Amniotic stem cell (primary cell): ENCODE results near the gene TRAM2.
A peak's percentile ranks its signal among the peaks of the same experiment; 100 is the strongest.

Source experiments
- DNase-seq: peaks from one replicate; lab custom pipeline; 2025; lab: John Stamatoyannopoulos, UW

TRAM2 gene

GRCh38 chr6:52566853-52567279 lies 10.0 kb downstream of the TRAM2 start:
- DNase-seq = peak; percentile 65

DNA sequence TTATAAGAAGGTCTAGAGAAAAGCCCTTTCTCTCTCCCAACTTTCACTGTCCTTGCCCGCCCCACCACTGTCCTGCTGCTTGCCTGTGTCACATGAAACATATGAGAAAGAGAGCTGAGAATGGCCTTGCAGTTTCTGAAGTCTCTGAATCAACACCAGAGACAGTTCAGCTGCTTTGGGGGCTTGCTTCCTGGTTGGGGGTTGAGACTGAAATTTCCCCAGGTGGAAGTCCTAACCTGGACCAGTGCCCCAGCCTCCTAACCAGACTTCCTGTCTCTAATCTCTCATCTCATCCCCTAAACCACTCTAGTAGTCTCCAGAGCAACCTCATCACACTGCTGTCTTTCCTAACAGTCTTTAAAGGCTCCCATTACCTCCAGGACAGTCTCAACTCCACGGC lies 10.7 kb downstream of the TRAM2 start:
- no peak for DNase-seq

DNA sequence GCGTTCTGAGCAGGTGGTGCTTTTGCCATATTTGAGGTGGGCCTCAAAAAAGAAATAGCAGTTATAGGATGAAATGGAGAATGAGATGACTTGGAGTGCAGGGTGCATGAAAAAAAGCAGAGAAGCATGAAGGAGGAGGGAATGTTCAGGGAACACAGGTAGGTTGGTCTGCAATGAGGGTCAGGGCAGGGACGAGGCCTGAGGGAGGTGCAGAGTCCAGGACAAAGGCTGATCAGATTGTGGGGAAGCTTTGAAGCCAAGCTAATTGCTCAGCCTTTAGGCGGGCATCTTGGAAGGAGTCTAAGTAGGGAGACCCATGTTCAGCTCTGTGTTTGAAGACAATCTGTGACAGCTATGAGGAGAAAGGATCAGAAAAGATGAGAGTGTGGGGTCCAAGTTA lies 12.0 kb downstream of the TRAM2 start:
- DNase-seq = no peak

GRCh38 chr6:52562911-52563310 lies 13.9 kb downstream of the TRAM2 start:
- no peak for DNase-seq

- no peak for DNase-seq
These were observed 16.4 kb downstream of the TRAM2 start for GRCh38 chr6:52560462-52560861.

DNA sequence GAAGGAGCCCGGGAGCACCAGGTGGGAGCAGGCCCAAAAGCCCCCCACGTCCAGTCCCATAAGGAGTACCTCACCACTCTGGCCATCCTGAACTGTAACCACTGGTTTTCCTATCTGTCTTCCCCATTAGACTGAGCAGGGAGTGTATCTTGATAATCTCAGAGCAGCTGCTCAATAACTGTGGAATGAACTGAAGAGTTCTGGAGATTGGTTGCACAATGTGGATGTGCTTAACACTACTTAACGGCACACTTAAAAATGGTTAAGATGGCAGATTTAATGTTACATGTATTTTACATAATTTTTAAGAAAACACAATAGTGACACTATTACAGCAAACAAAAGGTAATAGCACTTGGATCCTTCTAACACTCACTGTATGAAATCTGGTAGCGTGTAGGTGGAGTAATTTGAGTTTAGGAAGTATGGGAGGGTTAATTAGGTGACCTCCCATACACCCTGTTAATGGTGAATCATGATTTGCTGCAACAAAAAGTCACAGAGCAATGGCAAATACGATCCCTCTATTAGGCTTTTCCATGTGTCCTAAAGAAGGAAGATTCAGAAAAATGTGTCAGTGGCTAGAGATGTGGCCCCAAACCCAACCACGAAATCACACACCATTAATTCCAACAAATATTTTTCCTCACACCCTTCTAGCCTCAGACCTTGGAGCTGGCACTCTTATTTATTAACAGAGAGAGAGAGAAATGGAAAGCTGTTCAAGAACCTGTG lies 18.4 kb downstream of the TRAM2 start:
- DNase-seq = no peak

DNA sequence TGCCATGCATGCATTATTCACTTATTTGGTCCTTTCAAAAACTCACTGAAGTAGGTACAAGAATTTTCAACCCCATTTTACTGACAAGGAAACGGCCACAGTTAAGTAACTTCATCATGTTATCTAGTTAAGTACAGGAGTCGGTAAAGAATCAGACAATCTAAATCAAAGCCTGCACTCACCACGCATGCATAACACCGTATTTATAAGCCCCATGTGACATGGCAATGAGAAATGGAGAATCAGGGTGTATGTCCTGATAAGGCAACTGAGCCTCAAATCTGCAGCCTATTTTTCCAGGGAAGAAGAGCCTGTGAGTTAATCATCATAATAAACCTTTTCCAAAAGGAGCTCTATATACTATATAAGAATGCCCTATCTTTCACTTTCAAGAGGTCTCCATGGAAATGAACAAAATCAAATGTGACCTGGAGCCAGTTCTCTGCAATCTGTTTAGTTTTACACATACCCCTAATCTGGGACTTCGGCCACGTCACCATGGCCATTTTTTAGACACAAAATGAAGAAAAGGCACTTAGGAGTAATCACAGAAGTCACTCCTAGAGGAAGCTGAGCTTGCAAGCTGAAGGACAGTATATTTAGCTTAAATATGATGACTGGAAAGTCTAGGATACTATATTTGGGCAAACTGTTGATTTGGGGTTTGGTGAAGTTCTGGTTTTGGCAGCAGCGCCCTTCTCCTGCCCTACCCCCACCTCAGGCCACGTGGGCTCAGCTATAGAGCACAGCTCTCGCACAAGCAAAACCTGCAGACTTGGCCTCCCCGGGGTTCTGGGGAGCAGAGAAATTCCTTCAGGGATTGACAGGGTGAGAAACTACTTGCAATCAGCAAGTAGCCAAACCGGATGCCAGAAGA lies 19.2 kb downstream of the TRAM2 start:
- DNase-seq = no peak

- no peak for DNase-seq
These were observed 21.2 kb downstream of the TRAM2 start for GRCh38 chr6:52555518-52556233.

- DNase-seq = no peak
These were observed 22.1 kb downstream of the TRAM2 start for GRCh38 chr6:52554684-52555280.

- DNase-seq = no peak
These were observed 23.1 kb downstream of the TRAM2 start for GRCh38 chr6:52553719-52554118.

DNA sequence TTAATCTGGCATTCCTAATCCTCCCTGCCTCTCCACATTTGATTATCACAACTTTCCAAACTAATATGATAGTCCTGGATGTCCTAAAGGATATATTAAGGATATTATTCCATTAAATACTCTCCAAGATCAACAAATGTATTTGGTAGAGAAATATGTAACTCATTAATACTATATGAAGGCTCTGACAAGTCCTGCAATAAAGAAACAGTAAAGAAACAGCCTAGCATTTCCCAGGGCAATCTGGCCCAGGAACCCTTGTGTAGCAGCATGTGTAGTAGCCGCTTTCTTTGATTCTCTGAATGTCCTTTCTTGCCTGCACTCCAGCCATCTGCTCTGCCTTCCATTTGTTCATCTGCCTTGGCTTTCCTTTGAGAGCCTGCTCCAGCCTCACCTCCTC lies 23.7 kb downstream of the TRAM2 start:
- DNase-seq = no peak

DNA sequence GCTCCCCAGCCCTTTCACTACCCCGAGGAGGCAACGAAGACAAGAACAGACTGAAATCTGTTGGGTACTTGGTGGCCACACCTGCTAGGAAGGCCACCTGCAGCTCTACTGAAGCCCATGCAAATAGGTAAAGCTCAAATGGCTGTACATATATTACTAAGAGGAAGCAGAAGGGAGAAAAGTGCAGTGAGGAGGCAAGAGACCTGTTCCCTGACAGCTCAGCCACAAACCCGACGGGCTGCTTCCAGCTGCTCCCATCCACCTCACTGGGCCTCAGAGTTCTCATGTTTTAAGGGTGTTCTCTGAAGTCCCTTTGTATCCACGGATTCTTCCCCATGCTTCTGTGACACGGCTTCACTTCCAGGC lies 24.6 kb downstream of the TRAM2 start:
- no peak for DNase-seq

DNA sequence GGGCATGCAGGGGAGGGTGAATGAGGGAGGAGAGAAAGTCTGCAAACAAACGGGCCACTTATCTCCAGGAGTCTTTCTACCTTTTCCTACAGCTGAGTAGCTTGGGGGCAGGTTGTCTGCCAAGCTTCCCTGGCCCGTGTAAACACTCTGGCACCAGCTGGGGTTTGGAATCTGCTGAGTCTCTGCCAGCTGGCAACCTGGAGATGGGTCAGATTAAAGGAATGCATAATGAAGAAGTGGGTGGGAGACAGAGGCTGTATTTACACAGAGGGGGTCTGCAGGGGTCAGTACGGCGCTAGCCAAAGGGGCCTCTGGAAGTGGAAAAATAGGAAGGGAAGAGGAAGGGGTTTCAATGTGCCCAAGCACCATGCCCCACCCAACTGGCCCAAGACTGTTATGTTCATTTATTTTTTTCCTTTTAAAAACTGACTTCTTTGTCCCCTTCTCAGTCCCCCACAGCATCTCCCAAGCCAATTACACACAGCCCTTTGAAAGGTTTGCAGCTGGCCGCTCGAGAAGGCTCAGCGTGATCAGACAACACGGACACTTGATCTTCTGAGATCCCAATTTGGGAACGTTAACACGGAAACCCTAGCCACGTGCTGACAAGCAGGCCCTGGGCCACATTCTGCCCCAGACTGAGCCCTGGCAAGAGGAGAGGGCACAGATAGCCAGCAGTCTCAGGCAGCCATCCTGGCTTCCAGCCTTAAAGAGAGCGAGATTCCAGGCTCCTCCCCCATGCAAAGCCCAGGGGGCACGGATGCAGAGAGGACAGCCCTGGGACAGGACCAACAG lies 25.2 kb downstream of the TRAM2 start:
- no peak for DNase-seq

DNA sequence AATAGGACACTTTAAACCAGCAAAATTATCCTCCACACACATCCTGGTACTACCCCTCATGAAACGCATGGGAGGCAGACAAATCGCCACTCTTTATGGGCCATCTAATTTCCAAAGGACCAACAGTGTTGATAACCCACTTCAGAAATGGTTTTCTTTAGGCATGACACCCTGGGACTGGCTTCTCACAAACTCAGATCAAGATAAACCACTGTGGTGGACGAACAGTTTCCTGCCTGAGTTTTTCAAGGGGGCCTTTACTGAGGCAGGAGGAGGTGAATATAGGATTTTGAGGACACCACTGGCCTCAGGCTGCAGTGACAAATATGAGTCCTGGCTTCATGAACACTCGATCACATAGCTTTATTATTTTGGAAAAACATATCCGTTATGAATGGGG lies 26.0 kb downstream of the TRAM2 start:
- no peak for DNase-seq

GRCh38 chr6:52550014-52550575 lies 26.8 kb downstream of the TRAM2 start:
- no peak for DNase-seq

GRCh38 chr6:52549428-52549827 lies 27.4 kb downstream of the TRAM2 start:
- no peak for DNase-seq

DNA sequence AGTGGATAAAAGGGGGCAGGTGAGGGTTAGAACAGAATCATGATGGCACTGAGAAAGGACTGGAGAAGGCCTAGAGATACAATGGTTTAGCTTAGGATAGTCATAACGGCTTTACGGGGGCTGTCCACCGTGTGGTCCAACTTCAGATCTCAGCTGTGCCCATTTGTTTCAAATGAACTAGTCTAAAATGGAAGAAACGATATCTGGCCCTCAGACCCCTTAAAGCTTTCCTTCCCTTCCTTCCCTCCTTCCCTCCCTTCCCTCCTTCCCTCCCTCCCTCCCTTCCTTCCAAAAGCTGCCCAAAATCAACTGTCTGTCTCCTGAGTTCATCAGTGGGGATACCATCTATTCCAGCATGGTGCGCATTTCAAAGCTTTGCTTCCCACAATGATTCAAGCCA lies 27.9 kb downstream of the TRAM2 start:
- DNase-seq = no peak

DNA sequence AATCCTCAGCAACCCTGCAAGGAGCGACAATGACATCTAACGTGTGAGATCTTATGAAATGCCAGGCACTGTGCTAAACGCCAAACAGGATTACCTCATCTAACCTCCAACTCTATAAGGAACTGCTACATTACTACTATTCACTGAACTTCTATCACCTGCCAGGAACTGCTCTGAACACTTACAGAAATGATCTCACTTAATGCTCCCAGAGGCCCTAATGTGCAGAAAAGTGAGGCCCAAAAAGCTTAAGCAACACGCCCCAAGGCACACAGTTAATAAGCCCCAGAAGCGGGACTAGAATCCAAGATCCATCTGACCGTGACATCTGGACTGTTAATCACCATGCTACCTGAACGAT lies 28.5 kb downstream of the TRAM2 start:
- no peak for DNase-seq

DNA sequence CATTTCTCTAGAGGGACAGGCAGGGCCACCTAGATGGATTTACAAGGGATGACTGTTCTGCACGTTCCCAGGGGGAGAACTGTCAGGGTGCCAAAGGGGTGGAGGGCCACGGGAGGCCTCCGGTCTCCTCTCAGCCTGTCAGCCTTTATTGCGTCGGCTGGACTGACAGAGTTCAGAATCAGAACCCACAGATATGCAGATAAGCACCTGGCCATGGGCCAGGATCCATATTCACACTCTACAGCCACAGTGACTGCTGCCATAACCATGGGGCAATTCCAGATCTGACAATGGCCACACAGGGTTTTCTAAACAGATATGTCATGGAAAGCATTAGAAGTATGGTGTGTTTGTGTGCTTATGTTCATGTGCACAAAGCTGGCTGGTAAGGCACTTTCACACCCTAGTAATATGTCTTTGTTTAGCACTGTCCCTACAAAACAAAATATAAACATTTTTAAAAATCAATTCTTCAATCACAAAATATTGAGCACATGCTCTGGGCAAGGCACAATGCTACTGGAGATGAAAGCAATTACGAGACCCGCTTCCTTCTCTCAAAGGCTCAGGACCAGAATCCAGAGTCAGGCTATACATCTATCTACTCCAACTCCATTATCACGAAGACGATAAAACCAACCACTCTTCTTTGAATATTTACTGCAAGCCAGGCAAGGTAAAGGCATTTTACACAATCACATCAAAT lies 29.1 kb downstream of the TRAM2 start:
- no peak for DNase-seq

- no peak for DNase-seq
These were observed 30.2 kb downstream of the TRAM2 start for GRCh38 chr6:52546678-52547077.

- DNase-seq = no peak
These were observed 30.7 kb downstream of the TRAM2 start for GRCh38 chr6:52546192-52546591.
